Urinary bladder (tissue), 4 donors: Measurements from ENCODE around the gene EGLN2. TPM values are rescaled to one million over a fixed set of nuclear protein-coding genes. Genes with fewer than 3 reads are reported as not detected.
A peak's percentile ranks its signal among the peaks of the same experiment; 100 is the strongest.
"Not testable (repeated sequence)": the region's sequence is repeated elsewhere in the genome, so short reads cannot be mapped to it uniquely, and the experiment has no call there.

ENCODE experiments used
- DNase-seq: peaks from one replicate; pipeline ENCODE4 v3.0.0-alpha.2; 2015; ENCODE audit errors: extremely low spot score
- H3K27ac ChIP-seq: one replicate; pipeline ENCODE4 v1.5.1; 2013; ENCODE audit warnings: low read depth, mild to moderate bottlenecking, moderate library complexity
- H3K36me3 ChIP-seq: one replicate; pipeline ENCODE4 v1.6.1; 2013; ENCODE audit warnings: mild to moderate bottlenecking, moderate library complexity; ENCODE audit not compliant: insufficient read depth
- H3K4me1 ChIP-seq: one replicate; pipeline ENCODE4 v1.6.1; 2013; ENCODE audit warnings: mild to moderate bottlenecking, moderate library complexity; ENCODE audit not compliant: insufficient read depth
- H3K4me3 ChIP-seq: one replicate; pipeline ENCODE4 v1.5.1; 2013; ENCODE audit warnings: low read depth, low read length
- WGBS: extraction: QIAGEN DNeasy Blood & Tissue Kit; methylation state at CpG from one replicate; pipeline ENCODE4 v1.1.7; 2013; 5-methylcytosine and 5-hydroxymethylcytosine counted together
- polyA plus RNA-seq: library from polyadenylated mRNA; stranded (reverse); fragments of 200-250 nt; gene quantifications from one replicate; pipeline ENCODE4 v1.2.3, GENCODE V29; 2013
- total RNA-seq: library from RNA; depleted of rRNA; stranded (reverse); fragments of >200 nt; gene quantifications from one replicate; pipeline ENCODE4 v1.2.3, GENCODE V29; 2014
- donor health status: healthy with polysubstance abuse.
- donor health status: healthy.

EGLN2 gene
- total and polyA plus RNA-seq, 2 donors: 39.5 to 122 TPM

DNA sequence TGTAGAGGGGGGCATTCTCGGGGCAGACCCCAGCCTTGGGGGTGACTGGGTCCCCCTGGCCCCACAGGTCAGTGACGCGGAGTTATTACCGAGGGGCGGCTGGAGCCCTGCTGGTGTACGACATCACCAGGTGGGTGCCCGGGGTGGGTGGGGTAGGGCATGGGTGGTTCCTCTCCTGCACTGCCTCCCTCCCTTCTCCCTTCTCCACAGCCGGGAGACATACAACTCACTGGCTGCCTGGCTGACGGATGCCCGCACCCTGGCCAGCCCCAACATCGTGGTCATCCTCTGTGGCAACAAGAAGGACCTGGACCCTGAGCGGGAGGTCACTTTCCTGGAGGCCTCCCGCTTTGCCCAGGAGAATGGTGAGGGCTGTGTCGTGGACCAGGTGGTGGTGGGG lies 15.3 kb upstream of the EGLN2 start:
- no peaks in the 10 kb centered on the region for H3K36me3 ChIP-seq
- H3K4me1 ChIP-seq: no peaks in the 10 kb centered on the region
- DNase-seq: no peak
- no peak overlapping the region for H3K4me3 ChIP-seq
- WGBS: 94% methylated on average over 14 of the region's 14 CpGs
- H3K27ac ChIP-seq: no peak overlapping the region

GRCh38 chr19:40784146-40784545 lies 14.8 kb upstream of the EGLN2 start:
- 96% methylated on average over 2 of the region's 2 CpGs for WGBS
- H3K4me3 ChIP-seq, H3K27ac ChIP-seq, H3K36me3 ChIP-seq, DNase-seq, H3K4me1 ChIP-seq: not testable (repeated sequence)

GRCh38 chr19:40785526-40785925 lies 13.5 kb upstream of the EGLN2 start:
- 72% methylated on average over 1 of the region's 1 CpG for WGBS
- Histone ChIP-seq H3K36me3 (no peaks in the 10 kb centered on the region), H3K27ac (no peak overlapping the region), H3K4me1 (no peaks in the 10 kb centered on the region), H3K4me3 (no peak overlapping the region)
- no peak for DNase-seq

DNA sequence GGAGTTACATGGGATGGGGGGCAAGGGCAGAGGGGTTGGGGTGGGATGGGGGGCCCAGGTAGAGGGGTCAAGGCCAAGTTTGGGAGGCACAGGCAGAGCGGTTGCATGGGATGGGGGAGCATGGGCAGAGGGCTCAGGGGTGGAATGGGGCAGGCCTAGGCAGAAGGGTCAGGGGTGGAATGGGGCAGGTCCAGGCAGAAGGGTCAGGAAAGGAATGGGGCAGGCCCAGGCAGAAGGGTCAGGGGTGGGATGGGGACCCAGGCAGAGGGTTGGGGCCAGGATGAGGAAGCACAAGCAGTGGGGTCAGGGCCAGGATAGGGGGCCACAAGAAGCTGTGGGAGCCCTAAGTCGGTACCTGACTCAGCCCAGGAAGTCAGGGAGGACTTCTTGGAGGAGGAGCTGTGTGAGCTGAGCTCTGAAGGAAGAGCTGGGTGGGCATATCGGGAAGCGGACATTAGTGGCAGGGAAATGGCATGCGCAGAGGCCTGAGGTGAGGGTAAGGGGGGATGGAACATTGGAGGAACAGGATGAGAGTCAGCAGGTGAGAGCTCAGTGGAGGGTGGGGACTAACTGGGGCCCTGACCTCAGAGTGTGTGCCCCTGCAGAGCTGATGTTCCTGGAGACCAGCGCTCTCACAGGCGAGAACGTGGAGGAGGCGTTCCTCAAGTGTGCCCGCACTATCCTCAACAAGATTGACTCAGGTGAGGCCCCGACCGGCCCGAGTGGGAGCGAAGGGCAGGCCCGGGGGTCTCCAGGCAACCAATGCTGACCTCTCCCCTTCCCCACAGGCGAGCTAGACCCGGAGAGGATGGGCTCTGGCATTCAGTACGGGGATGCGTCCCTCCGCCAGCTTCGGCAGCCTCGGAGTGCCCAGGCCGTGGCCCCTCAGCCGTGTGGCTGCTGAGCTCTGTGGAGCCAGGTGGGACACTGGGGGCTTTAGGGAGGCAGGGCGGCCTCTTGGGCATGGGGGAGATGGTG lies 12.6 kb upstream of the EGLN2 start:
- DNase-seq: no peak
- H3K36me3 ChIP-seq: no peaks in the 10 kb centered on the region
- H3K27ac ChIP-seq: no peak overlapping the region
- H3K4me1 ChIP-seq: no peaks in the 10 kb centered on the region
- WGBS: 90% methylated on average over 25 of the region's 25 CpGs
- no peak overlapping the region for H3K4me3 ChIP-seq

DNA sequence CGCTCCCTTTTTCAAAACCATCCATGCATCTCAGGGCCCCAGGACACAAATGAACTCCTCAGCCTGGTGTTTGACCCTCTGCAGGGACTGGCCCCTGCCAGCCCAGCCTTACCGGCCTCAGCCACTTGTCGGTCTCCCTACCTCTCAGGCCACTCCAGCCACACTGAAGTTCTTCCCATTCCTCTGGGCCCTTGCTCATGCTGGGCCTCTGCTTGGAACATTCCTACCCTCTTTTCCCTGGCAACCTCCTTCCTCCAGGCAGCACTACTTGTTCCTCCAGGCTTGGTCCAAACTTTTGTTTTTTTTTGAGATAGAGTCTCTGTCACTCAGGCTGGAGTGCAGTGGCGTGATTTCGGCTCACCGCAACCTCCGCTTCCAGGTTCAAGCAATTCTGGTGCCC lies 7.6 kb upstream of the EGLN2 start:
- Histone ChIP-seq H3K27ac (no peak overlapping the region), H3K4me1 (no peaks in the 10 kb centered on the region), H3K36me3 (peaks cover 1% of the 10 kb centered on the region), H3K4me3 (no peak overlapping the region)
- 92% methylated on average over 7 of the region's 7 CpGs for WGBS
- DNase-seq: no peak

- no peak for DNase-seq
- H3K27ac ChIP-seq: no peak overlapping the region
- 81% methylated on average over 3 of the region's 3 CpGs for WGBS
- H3K4me3 ChIP-seq: no peak overlapping the region
- H3K36me3 ChIP-seq: peaks cover 1% of the 10 kb centered on the region
- no peaks in the 10 kb centered on the region for H3K4me1 ChIP-seq
These were observed 7.0 kb upstream of the EGLN2 start for GRCh38 chr19:40791996-40792395.

- WGBS: 93% methylated on average over 14 of the region's 14 CpGs
These were observed 1.6 kb upstream of the EGLN2 start for GRCh38 chr19:40797166-40797962.

GRCh38 chr19:40797963-40798682 lies 868 bp upstream of the EGLN2 start:
- H3K4me3 ChIP-seq: peak overlapping the region; percentile 14
- peak overlapping the region; percentile 75 for H3K27ac ChIP-seq
- peaks cover 5% of the 10 kb centered on the region for H3K36me3 ChIP-seq
- 11% methylated on average over 28 of the region's 28 CpGs for WGBS
- no peaks in the 10 kb centered on the region for H3K4me1 ChIP-seq
- no peak for DNase-seq

More at GRCh38 chr19:40797166-40797962, 1.6 kb upstream of the EGLN2 start:
- H3K27ac ChIP-seq: no peak overlapping the region
- H3K36me3 ChIP-seq: peaks cover 6% of the 10 kb centered on the region
- DNase-seq: no peak
- H3K4me1 ChIP-seq: no peaks in the 10 kb centered on the region
- H3K4me3 ChIP-seq: no peak overlapping the region

DNA sequence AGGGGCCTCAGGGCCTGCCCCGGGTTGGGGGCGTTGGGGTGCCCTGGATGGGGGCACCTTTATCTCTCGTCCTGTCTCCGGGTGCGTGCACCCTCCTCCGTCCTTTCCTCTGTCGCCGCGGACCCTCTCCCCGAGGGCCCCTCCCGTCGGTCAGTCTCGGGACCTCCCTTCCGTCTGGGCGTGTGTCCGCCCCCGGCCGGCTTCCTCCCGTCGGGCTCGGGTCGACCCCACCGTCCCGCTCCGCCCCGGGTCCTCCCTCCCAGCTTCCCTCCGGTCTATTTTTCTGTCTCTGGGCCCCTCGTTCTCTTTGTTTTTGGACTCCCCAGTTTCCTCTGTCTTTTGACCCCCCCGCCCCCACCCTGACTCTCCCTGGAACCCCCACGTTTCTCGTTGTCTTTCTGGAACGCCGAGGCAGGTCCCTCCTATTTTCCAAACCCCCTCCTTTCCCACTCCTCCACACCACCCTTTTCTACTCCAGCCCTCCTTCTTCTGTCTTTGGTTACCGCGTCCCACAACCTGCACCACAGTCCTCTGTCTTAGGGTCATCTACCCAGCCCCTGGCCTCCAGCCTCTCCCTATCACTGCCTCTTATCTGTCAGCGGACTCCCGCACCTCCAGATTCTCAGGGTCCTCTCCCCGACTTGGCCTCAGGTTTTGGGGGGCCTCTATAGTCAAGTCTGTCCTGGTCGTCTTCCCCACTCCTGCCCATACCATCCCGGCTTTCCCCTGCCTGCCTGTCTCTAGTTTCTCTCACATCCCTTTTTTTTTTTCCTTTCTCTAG lies 757 bp downstream of the EGLN2 start:
- WGBS: 1% methylated on average over 40 of the region's 40 CpGs
- no peak for DNase-seq

GRCh38 chr19:40800339-40800996 lies 1.5 kb downstream of the EGLN2 start:
- 65% methylated on average over 27 of the region's 27 CpGs for WGBS
- no peak for DNase-seq
- Histone ChIP-seq H3K4me1 (no peaks in the 10 kb centered on the region), H3K36me3 (peaks cover 5% of the 10 kb centered on the region), H3K27ac (peak overlapping the region; percentile 54), H3K4me3 (peak overlapping the region; percentile 90)

More for the DNA sequence above, 757 bp downstream of the EGLN2 start:
- H3K4me1 ChIP-seq: no peaks in the 10 kb centered on the region
- H3K4me3 ChIP-seq: peak overlapping the region; percentile 90
- H3K36me3 ChIP-seq: peaks cover 5% of the 10 kb centered on the region
- H3K27ac ChIP-seq: peak overlapping the region; percentile 94

DNA sequence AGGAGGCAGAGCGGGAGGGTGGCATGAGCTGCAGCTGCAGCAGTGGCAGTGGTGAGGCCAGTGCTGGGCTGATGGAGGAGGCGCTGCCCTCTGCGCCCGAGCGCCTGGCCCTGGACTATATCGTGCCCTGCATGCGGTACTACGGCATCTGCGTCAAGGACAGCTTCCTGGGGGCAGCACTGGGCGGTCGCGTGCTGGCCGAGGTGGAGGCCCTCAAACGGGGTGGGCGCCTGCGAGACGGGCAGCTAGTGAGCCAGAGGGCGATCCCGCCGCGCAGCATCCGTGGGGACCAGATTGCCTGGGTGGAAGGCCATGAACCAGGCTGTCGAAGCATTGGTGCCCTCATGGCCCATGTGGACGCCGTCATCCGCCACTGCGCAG lies 2.0 kb downstream of the EGLN2 start:
- Histone ChIP-seq H3K27ac (no peak overlapping the region), H3K4me1 (no peaks in the 10 kb centered on the region), H3K36me3 (peaks cover 5% of the 10 kb centered on the region), H3K4me3 (no peak overlapping the region)
- no peak for DNase-seq
- 83% methylated on average over 27 of the region's 27 CpGs for WGBS

GRCh38 chr19:40801426-40802299 lies 2.7 kb downstream of the EGLN2 start:
- Histone ChIP-seq H3K4me1 (no peaks in the 10 kb centered on the region), H3K27ac (peak overlapping the region; percentile 27)
- WGBS: 43% methylated on average over 13 of the region's 13 CpGs

More at GRCh38 chr19:40801426-40802299, 2.7 kb downstream of the EGLN2 start:
- H3K36me3 ChIP-seq: peaks cover 5% of the 10 kb centered on the region
- DNase-seq: no peak
- H3K4me3 ChIP-seq: no peak overlapping the region
